COLO668 (cell line): Measurements from ENCODE around the gene BARX1.
"Not testable (repeated sequence)": the region's sequence is repeated elsewhere in the genome, so short reads cannot be mapped to it uniquely, and the experiment has no call there.

Source experiments
- DNase-seq: peaks from one replicate; lab custom pipeline; 2025; ENCODE audit not compliant: unreplicated experiment; lab: John Stamatoyannopoulos, UW

The BARX1 gene

GRCh38 chr9:93952784-93953495 lies 2.2 kb downstream of the BARX1 start:
- peak; percentile 71 for DNase-seq

DNA sequence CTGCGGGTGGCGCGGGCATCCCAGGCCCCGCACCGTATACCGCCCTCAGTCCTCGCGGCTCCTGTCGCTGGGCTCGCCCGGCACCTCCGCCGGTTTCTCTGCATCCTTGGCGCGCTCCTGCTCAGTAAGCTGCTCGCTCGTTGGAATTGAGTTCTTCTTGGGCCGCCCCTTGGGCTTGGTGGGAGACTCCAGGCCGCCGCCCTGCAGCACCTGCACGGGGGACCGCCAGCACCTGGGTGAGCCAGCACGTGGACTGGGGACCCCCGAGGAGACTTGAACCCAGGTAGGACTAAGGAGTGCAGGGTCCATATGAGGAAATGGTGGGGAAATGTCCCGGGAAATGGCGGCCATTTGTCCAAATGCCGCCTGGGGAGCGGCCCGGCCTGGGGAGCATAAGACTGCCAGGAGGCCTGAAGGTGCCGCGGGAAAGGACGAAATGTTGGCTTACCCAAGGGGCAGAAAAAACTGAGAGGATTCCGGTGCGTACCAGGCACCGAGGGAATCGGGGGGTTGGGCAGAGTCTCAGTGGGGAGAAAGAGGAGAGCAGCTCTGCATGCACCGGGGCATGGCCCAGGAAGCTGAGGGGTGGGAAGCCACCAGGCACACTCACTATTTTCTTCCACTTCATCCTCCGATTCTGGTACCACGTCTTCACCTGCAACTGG lies 2.9 kb downstream of the BARX1 start:
- DNase-seq: no peak

- peak; percentile 21 for DNase-seq
Measured at GRCh38 chr9:93951655-93952118, 3.5 kb downstream of the BARX1 start.

GRCh38 chr9:93950619-93951601 lies 4.2 kb downstream of the BARX1 start:
- peak; percentile 59 for DNase-seq

- DNase-seq: no peak
Measured at GRCh38 chr9:93949694-93950449, 5.3 kb downstream of the BARX1 start.

DNA sequence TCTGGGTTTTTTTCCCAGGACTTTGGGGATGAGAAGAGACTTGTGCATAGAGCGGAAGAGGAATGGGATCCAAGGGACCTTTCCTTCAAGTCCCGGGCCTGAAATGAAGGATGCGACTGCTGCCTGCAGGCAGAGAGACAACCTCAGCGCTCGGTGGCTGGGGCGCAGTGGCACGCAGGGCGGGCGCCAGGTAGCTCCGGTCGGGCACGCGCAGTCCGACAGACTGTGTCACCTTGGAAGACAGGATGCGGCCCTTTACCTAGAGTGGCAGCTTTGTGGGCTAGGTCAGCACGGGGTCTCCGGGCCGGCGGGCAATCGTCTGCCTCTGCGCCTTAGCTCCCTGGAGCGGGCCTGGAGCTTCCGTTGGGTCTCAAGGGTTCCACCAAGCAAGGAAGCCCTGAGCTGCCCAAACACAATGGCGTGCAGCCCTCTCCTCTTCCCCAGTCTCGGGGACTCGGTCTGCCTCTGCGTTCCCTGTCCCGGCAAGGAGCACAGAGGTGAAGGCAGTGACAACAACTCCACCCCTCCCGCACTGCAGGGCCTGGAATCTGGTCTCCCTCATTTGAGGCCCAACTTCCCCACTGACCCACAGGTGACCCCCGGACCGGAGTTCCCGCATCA lies 6.0 kb downstream of the BARX1 start:
- no peak for DNase-seq

- no peak for DNase-seq
Measured at GRCh38 chr9:93948441-93949072, 6.6 kb downstream of the BARX1 start.

DNA sequence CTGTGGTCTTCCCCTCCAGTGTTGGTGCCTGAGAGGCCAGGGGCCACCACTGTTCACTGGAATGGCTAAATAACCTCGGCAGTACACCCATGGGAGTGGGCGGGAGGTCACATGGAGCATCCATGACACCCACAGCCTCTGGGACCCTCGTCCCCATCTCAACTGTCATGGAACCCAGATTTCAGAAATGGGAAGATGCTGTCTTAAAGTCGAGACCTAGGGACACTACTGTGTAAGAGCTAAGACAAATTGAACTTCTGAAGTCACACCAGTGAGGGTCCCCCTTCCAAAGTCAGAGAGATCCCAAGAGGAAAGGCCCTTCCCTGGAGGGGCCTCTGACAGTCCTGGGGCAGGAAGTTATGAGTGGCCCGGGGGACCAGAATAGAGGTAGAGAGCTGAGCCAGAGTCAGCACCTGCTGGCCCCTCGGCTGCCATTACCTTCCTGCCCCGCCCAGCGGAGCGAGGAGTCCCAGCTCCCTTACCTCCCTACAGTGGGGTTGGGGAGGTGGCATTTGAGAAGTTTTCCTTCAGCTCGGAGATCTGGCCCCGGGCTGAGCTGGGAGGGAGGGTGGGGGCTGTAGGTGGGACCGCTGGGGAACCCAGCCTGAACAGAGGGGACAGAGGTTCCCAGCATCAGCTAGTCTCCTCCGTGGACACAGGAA lies 7.6 kb downstream of the BARX1 start:
- DNase-seq: no peak

GRCh38 chr9:93946338-93946712 lies 8.8 kb downstream of the BARX1 start:
- DNase-seq: no peak

DNA sequence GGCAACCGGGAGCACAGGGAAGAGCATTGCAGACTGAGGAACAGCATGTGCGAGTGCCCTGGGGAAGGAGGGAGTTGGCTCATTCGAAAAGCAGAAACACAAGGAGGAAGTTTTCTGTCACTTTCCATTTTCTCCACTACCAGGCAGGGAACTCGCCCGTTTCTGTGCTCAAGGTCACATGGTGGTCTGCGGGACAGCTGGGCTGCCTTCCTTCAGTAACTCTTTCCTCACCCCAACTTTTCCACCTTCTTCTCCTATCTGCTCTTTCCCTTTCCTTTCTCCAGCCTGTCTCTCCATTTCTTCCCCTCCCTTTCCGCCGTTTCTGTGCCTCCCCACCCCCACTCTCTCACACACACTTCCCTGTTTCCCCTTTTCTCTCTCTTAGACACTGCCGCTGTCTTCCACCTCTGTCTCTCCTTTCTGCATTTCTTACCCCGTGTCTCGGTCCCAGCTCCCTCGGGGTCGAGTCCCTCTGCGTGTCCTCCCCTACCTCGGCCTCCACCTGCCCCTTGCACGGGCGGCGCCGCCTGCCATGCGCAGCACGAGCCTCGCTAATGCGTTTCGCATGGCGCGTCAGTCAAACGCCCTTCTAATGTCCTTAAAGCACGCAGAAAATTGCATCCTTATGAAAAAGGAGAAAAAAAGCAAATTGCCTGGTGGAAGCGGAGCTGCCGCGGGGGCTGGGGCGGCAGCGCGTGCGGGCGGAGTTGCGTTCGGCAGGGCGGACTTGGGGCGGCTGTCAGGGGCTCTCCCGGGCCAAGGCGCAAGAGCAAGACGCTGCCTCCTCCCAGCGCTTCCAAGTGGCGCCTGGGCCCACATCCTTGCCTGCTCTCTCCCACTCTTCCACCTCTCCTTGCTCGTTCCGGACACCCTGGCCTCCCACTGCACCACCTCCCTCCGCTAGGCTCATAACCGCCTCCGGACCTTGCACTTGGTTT lies 9.5 kb downstream of the BARX1 start:
- peak; percentile 41 for DNase-seq

DNA sequence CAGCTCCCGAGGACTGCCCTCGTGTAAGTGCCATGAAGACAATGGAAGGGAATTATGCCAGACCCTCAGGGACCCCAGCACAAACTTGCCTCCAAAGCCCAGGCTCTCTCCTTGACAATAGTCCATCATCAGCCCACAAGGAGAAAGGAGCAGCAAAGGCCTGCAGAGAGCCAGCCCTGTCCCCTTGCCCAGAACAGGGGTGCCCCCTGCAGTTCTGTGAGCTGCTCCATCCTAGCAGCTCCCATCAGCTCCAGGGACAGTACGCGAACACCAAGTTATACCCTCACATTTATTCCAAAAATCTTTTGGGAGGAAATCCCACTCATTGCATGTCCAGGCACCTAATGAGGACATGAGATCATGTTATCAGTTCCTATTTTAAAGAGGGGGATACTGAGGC lies 11.1 kb downstream of the BARX1 start:
- DNase-seq: no peak

GRCh38 chr9:93942161-93942560 lies 13.0 kb downstream of the BARX1 start:
- DNase-seq: no peak

DNA sequence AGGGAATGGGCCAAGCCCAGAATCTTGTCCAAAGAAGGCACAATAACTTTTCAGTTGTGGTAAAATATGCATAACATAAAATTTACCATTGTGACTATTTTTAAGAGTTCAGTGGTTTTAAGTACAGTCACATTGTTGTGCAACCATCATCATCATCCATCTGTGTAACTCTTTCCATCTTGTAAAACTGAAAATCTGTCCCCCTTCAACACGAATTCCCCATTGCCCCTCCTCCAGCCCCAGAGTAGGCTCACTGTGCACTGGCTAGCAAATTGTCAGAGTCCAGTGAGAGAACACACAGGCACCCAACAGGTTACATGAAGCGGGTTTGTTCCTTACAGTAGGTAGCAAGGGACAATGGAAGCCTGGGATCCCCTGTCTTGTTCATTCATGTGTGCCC lies 13.7 kb downstream of the BARX1 start:
- DNase-seq: no peak

- DNase-seq: no peak
Measured at GRCh38 chr9:93940951-93941350, 14.2 kb downstream of the BARX1 start.

GRCh38 chr9:93939589-93939988 lies 15.6 kb downstream of the BARX1 start:
- DNase-seq: not testable (repeated sequence)

GRCh38 chr9:93937193-93937592 lies 18.0 kb downstream of the BARX1 start:
- no peak for DNase-seq

DNA sequence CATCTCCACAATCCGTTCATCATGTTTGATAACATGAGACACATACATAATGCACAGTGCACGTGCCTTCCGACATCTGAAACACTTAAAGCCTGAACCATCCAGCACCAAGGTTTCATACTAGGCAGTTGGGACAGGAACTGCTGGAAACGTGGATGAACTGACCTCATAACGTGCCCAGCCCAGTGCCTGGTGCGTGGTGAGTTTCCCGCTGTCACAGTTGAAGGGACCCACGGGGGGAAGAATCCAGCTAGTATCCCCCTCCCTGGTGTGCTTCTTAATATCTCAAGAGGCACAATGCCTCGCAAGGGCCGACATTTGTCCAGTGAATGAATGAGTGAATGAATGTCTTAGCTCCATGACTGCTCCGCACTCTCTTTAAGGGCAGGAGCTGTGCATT lies 23.2 kb downstream of the BARX1 start:
- no peak for DNase-seq

DNA sequence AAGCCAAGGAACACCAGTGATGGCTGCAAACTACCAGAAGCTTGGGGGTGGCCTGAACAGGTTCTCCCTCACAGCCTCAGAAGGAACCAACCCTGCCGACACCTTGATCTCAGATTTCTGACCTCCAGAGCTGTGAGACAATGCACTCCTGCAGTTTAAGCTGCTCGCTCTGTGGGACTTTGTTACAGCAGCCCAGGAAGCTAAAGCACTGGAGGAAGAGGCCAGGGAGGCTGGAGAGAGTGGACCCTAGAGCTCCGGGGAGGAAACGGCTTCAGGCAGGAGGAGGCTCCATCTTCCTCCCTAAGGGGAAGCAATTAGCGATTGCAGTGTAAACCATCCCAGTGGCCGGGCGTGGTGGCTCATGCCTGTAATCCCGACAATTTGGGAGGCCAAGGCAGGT lies 25.1 kb downstream of the BARX1 start:
- DNase-seq: no peak
